ENCODE data around the gene FKBP6.

GRCh38 chr7:73328696-73329095 lies 735 bp downstream of the FKBP6 start:
- no peak for TF ChIP-seq CTCF (IDR thresholded peaks at IDR 0.05)
- TF ChIP-seq POLR2A (IDR thresholded peaks at IDR 0.05): no peak
- TF ChIP-seq POLR2AphosphoS5 (IDR thresholded peaks at IDR 0.05; ENCODE audit: insufficient read depth in 1 of 2, low read depth in 1 of 2): no peak
